H1 (cell line): ENCODE measurements around the gene TRAF5. TPM values are rescaled to one million over a fixed set of nuclear protein-coding genes. Genes with fewer than 3 reads are reported as not detected.
A peak's percentile ranks its signal among the peaks of the same experiment; 100 is the strongest.

ENCODE experiments used
- CTCF ChIA-PET: fragments of 300-600 bp; sonication (Branson Sonifier 250); formaldehyde crosslinking; loops from one replicate; lab custom pipeline; 2021; ENCODE audit not compliant: partially characterized antibody; lab: Charles Lee
- POLR2A ChIA-PET: fragments of 300-600 bp; sonication (Branson Sonifier 250); formaldehyde crosslinking; loops from one replicate; lab custom pipeline; 2021; ENCODE audit warnings: inconsistent platforms; ENCODE audit not compliant: partially characterized antibody; lab: Charles Lee
- DNase-seq, 2 experiments: peaks; one replicate each; pipeline versions ENCODE4 v3.0.0 to v3.0.0-alpha.2; 2010 to 2022; ENCODE audit warnings: low spot score in 2 of 2, low read depth in 1 of 2, mixed read lengths in 1 of 2
- FAIRE-seq: peaks from 2 replicates; lab custom pipeline; 2011; peaks lifted over from hg19 to GRCh38; lab: Jason Lieb, UNC
- H2AFZ ChIP-seq: 2 replicates; pipeline ENCODE4 v1.8.1; 2012; ENCODE audit warnings: low read length, inconsistent platforms
- H2AK5ac ChIP-seq: 2 replicates; pipeline ENCODE4 v1.6.1; 2013; ENCODE audit warnings: low read depth, low read length
- H2BK120ac ChIP-seq: replicated peaks from 2 replicates; pipeline ENCODE3; 2013; ENCODE audit warnings: low read depth, low read length, inconsistent platforms
- H2BK12ac ChIP-seq: 2 replicates; pipeline ENCODE4 v1.6.1; 2013; ENCODE audit warnings: low read depth, low read length
- H2BK15ac ChIP-seq: 2 replicates; pipeline ENCODE4 v1.6.1; 2013; ENCODE audit warnings: low read length
- H2BK20ac ChIP-seq: 2 replicates; pipeline ENCODE4 v1.6.1; 2013; ENCODE audit warnings: low read length
- H2BK5ac ChIP-seq: 2 replicates; pipeline ENCODE4 v1.6.1; 2013; ENCODE audit warnings: low read depth, low read length
- H3K14ac ChIP-seq: 2 replicates; pipeline ENCODE4 v1.6.1; 2013; ENCODE audit warnings: inconsistent platforms; ENCODE audit not compliant: insufficient read length
- H3K18ac ChIP-seq: 2 replicates; pipeline ENCODE4 v1.6.1; 2013; ENCODE audit warnings: low read length; ENCODE audit errors: extremely low read depth
- H3K23ac ChIP-seq: 2 replicates; pipeline ENCODE4 v1.6.1; 2013; ENCODE audit warnings: inconsistent platforms; ENCODE audit not compliant: insufficient read length
- H3K23me2 ChIP-seq: 2 replicates; pipeline ENCODE4 v1.6.1; 2013; ENCODE audit warnings: low read depth, low read length
- H3K27ac ChIP-seq: 2 replicates; pipeline ENCODE4 v1.6.1; 2011; ENCODE audit warnings: low read depth, low read length, inconsistent platforms
- H3K27me3 ChIP-seq, 4 experiments: replicated peaks in 1 of 4; 1 replicate in 1 of 4; 2 replicates in 3 of 4; pipeline versions ENCODE4 v1.6.1 to v1.8.1; 2011 to 2013; ENCODE audit warnings: low read length in 3 of 4, mild to moderate bottlenecking in 3 of 4, inconsistent platforms in 2 of 4, mixed read lengths in 2 of 4, moderate library complexity in 1 of 4; ENCODE audit not compliant: control insufficient read depth in 3 of 4, insufficient read depth in 3 of 4; ENCODE audit errors: extremely low read depth in 1 of 4
- H3K36me3 ChIP-seq, 4 experiments: 2 replicates each; pipeline versions ENCODE4 v1.6.1 to v1.8.1; 2011 to 2013; ENCODE audit warnings: mild to moderate bottlenecking in 4 of 4, low read length in 3 of 4, moderate library complexity in 2 of 4, control low read depth in 1 of 4, inconsistent platforms in 1 of 4; ENCODE audit not compliant: insufficient read depth in 4 of 4, control insufficient read depth in 2 of 4
- H3K4ac ChIP-seq: replicated peaks from 2 replicates; pipeline ENCODE3; 2013; ENCODE audit warnings: low read length, low read depth, mixed read lengths, inconsistent platforms; ENCODE audit not compliant: insufficient read length
- H3K4me1 ChIP-seq, 4 experiments: replicated peaks in 1 of 4; 1 replicate in 1 of 4; 2 replicates in 3 of 4; pipeline versions ENCODE4 v1.6.1 to v1.8.1; 2011 to 2013; ENCODE audit warnings: low read length in 3 of 4, inconsistent platforms in 2 of 4, mixed read lengths in 1 of 4; ENCODE audit not compliant: insufficient read depth in 4 of 4, control insufficient read depth in 3 of 4
- H3K4me2 ChIP-seq, 2 experiments: 2 replicates each; pipeline versions ENCODE4 v1.6.1 to v1.8.1; 2011 to 2013; ENCODE audit warnings: low read depth in 2 of 2, low read length in 2 of 2, control low read depth in 1 of 2, inconsistent platforms in 1 of 2, mild to moderate bottlenecking in 1 of 2; ENCODE audit not compliant: insufficient read depth in 1 of 2
- H3K4me3 ChIP-seq, 4 experiments: fragments of 200-600, 300-600 bp in 1 of 4; sonication (generic), shearing (Covaris generic), sonication (Bioruptor Twin) in 1 of 4; 2 replicates each; pipeline versions ENCODE4 v1.5.1 to v1.8.1; 2011 to 2016; ENCODE audit warnings: low read length in 4 of 4, low read depth in 3 of 4, control low read depth in 2 of 4, inconsistent platforms in 2 of 4, mild to moderate bottlenecking in 2 of 4, mixed read lengths in 1 of 4, moderate library complexity in 1 of 4; ENCODE audit not compliant: insufficient read depth in 2 of 4; ENCODE audit errors: extremely low read depth in 1 of 4
- H3K56ac ChIP-seq: replicated peaks from 2 replicates; pipeline ENCODE3; 2013; ENCODE audit warnings: low read depth, mild to moderate bottlenecking, mixed read lengths, low read length, inconsistent platforms; ENCODE audit not compliant: insufficient read length
- H3K79me1 ChIP-seq: 2 replicates; pipeline ENCODE4 v1.6.1; 2013; ENCODE audit warnings: low read depth, low read length, control low read depth
- H3K79me2 ChIP-seq, 2 experiments: 2 replicates each; pipeline versions ENCODE4 v1.6.1 to v1.8.1; 2012 to 2013; ENCODE audit warnings: low read length in 2 of 2, mild to moderate bottlenecking in 2 of 2, inconsistent platforms in 1 of 2; ENCODE audit not compliant: insufficient read depth in 2 of 2, control insufficient read depth in 1 of 2
- H3K9ac ChIP-seq, 4 experiments: replicated peaks in 1 of 4; 1 replicate in 1 of 4; 2 replicates in 3 of 4; pipeline versions ENCODE4 v1.6.1 to v1.8.1; 2011 to 2013; ENCODE audit warnings: low read depth in 3 of 4, low read length in 3 of 4, control low read depth in 2 of 4, mild to moderate bottlenecking in 2 of 4, moderate library complexity in 2 of 4, inconsistent platforms in 1 of 4; ENCODE audit errors: extremely low read depth in 1 of 4
- H3K9me3 ChIP-seq, 2 experiments: 2 replicates each; pipeline versions ENCODE4 v1.6.1 to v1.8.1; 2012 to 2013; ENCODE audit warnings: mild to moderate bottlenecking in 2 of 2, moderate library complexity in 2 of 2, control low read depth in 1 of 2, inconsistent platforms in 1 of 2, low read depth in 1 of 2, low read length in 1 of 2, mixed read lengths in 1 of 2; ENCODE audit not compliant: insufficient read depth in 2 of 2
- H4K20me1 ChIP-seq, 2 experiments: replicated peaks in 1 of 2; 2 replicates each; pipeline versions ENCODE3 to v1.8.1; 2011 to 2013; ENCODE audit warnings: inconsistent platforms in 2 of 2, low read length in 2 of 2, mild to moderate bottlenecking in 1 of 2; ENCODE audit not compliant: insufficient read depth in 2 of 2, control insufficient read depth in 1 of 2
- H4K5ac ChIP-seq: 2 replicates; pipeline ENCODE4 v1.6.1; 2013; ENCODE audit warnings: low read length, low read depth, mixed read lengths, inconsistent platforms; ENCODE audit not compliant: insufficient read length
- H4K8ac ChIP-seq: 2 replicates; pipeline ENCODE4 v1.8.0; 2013; ENCODE audit warnings: mild to moderate bottlenecking, moderate library complexity, low read length, inconsistent platforms; ENCODE audit not compliant: insufficient read depth; ENCODE audit errors: extremely low read depth
- H4K91ac ChIP-seq: replicated peaks from 2 replicates; pipeline ENCODE3; 2013; ENCODE audit warnings: low read length, mixed read lengths, inconsistent platforms; ENCODE audit not compliant: insufficient read length
- POU5F1 ChIP-seq: IDR thresholded peaks from 2 replicates; pipeline ENCODE4 v1.6.1; 2011; ENCODE audit warnings: low read depth, mild to moderate bottlenecking, low read length, moderate library complexity
- SIRT6 ChIP-seq: IDR thresholded peaks from one replicate; pipeline ENCODE4 v1.7.1; 2012; ENCODE audit warnings: low read length, inconsistent platforms
- WGBS, 2 experiments: shearing (Covaris generic) in 1 of 2; methylation state at CpG; one replicate each; pipeline versions ENCODE4 v1.1.6 to v1.1.7; 2013 to 2015; ENCODE audit warnings: low lambda C conversion rate in 2 of 2, mixed read lengths in 2 of 2, inconsistent platforms in 1 of 2, low coverage in 1 of 2, missing lambda C conversion rate in 1 of 2; ENCODE audit not compliant: insufficient replicate concordance in 2 of 2, insufficient coverage in 1 of 2, insufficient read length in 1 of 2; ENCODE audit errors: extremely low coverage in 1 of 2, missing lambda C conversion rate in 1 of 2; 5-methylcytosine and 5-hydroxymethylcytosine counted together
- polyA plus RNA-seq, 7 experiments: library from polyadenylated mRNA; depleted of rRNA in 3 of 7; stranded (reverse) in 5 of 7; unstranded in 2 of 7; fragments of >200 nt in 5 of 7; fragments of 200-250 nt in 2 of 7; gene quantifications; 1 replicate in 5 of 7; 2 replicates in 1 of 7; 4 replicates in 1 of 7; pipeline versions ENCODE4 v1.2.1 to v1.2.3, GENCODE V29; 2011 to 2013; ENCODE audit warnings: missing spikeins in 2 of 7, mixed read lengths in 2 of 7
- total RNA-seq: library from RNA; stranded (reverse); fragmentation: NEBNext Ultra II Directional; extraction: Animal tissue kit (Norgen Biotek cat#: 25700); gene quantifications from 2 replicates; pipeline ENCODE4 v1.2.1, GENCODE V29; 2021

TRAF5 gene
- total and polyA plus RNA-seq, 2 of the 8 experiments (the other 6 are each of a cell fraction or from before 2014, with no cell fraction given) = 13.0 to 17.1 TPM

DNA sequence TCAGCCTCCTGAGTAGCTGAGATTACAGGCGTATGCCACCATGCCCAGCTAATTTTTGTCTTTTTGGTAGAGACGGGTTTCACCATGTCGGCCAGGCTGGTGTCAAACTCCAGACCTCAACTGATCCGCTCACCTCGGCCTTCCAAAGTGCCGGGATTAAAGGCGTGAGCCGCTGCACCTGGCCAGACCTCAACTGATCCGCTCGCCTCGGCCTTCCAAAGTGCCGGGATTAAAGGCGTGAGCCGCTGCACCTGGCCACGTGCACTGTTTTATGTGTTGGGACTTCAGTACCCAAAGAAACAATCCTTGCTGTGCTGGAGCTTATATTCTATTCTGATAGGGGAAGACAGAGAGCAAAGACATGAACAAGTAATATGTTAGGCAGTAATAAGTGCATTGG, 10.1 kb downstream of the TRAF5 start:
- CTCF ChIA-PET = interaction anchor here (0.9 to 3.0 kb wide), 7 partner anchors 11 to 318 kb away, joined by 3 to 15 read pairs (median 5); no protein-coding TSS in a partner anchor
- peaks cover 0 to 8% of the 10 kb centered on the region in 2 experiments for H4K20me1 ChIP-seq
- no peak overlapping the region for H3K4me3 ChIP-seq
- peaks cover 0 to 58% of the 10 kb centered on the region in 2 experiments; a peak in 2 of 4 replicates for H3K79me2 ChIP-seq
- peak in 1 of 2 experiments; percentile 37 for DNase-seq
- no peak overlapping the region for H3K14ac ChIP-seq
- H2BK120ac ChIP-seq = no peak overlapping the region
- H3K79me1 ChIP-seq = peaks cover 7% of the 10 kb centered on the region; the same call in 1 of the 2 replicates
- H3K4ac ChIP-seq = no peak overlapping the region
- H2BK5ac ChIP-seq = no peak overlapping the region
- H3K27ac ChIP-seq = no peak overlapping the region
- H3K23ac ChIP-seq = no peak overlapping the region
- no peak overlapping the region for H4K8ac ChIP-seq
- no peak overlapping the region for H3K18ac ChIP-seq
- H3K36me3 ChIP-seq = no peaks in the 10 kb centered on the region
- no peak for FAIRE-seq
- no peak overlapping the region for H4K91ac ChIP-seq
- H2AFZ ChIP-seq = no peak overlapping the region
- no peak overlapping the region for H2BK12ac ChIP-seq
- no peak overlapping the region for H2BK20ac ChIP-seq
- TF ChIP-seq POU5F1 (no peak), SIRT6 (no peak)
- H2BK15ac ChIP-seq = no peak overlapping the region
- no peak overlapping the region for H4K5ac ChIP-seq
- no peak overlapping the region for H2AK5ac ChIP-seq
- no peaks in the 10 kb centered on the region for H3K9me3 ChIP-seq
- WGBS, 2 experiments = 94% methylated on average over 15 of the region's 15 CpGs; no CpG with 5 or more reads in 1 of the 2 experiments
- H3K9ac ChIP-seq = no peak overlapping the region
- H3K4me2 ChIP-seq = no peak overlapping the region
- H3K4me1 ChIP-seq = peaks cover 2 to 4% (median 4%) of the 10 kb centered on the region in 4 experiments
- H3K23me2 ChIP-seq = no peaks in the 10 kb centered on the region
- POLR2A ChIA-PET = interaction anchor here (0.6 to 1.5 kb wide), 2 partner anchors 9 to 35 kb away, joined by 4 to 6 read pairs; no protein-coding TSS in a partner anchor
- H3K56ac ChIP-seq = no peak overlapping the region
- no peaks in the 10 kb centered on the region for H3K27me3 ChIP-seq
